Keratinocyte (primary cell): ENCODE data around the gene TFIP11. TPM values are rescaled to one million over a fixed set of nuclear protein-coding genes. Genes with fewer than 3 reads are reported as not detected.
A peak's percentile ranks its signal among the peaks of the same experiment; 100 is the strongest.

Experiments used
- DNase-seq: peaks from one replicate; pipeline ENCODE4 v3.0.0-alpha.2; 2011; ENCODE audit warnings: low read depth, missing footprints, low spot score
- FAIRE-seq: peaks from 2 replicates; lab custom pipeline; 2011; peaks lifted over from hg19 to GRCh38; lab: Jason Lieb, UNC
- H2AFZ ChIP-seq: 2 replicates; pipeline ENCODE4 v1.6.0; 2012; ENCODE audit warnings: low read length, control low read depth, inconsistent platforms; ENCODE audit not compliant: control insufficient read depth
- H3K27ac ChIP-seq: 2 replicates; pipeline ENCODE4 v1.5.1; 2011; ENCODE audit warnings: low read length; ENCODE audit not compliant: control insufficient read depth, insufficient read depth
- H3K27me3 ChIP-seq: 3 replicates; pipeline ENCODE4 v1.6.0; 2011; ENCODE audit warnings: low read length; ENCODE audit not compliant: control insufficient read depth, insufficient read depth; ENCODE audit errors: extremely low read depth
- H3K36me3 ChIP-seq, 2 experiments: 2 replicates in 1 of 2; 3 replicates in 1 of 2; pipeline ENCODE4 v1.5.1; 2011; ENCODE audit warnings: low read length in 2 of 2, mild to moderate bottlenecking in 1 of 2; ENCODE audit not compliant: control insufficient read depth in 2 of 2, insufficient read depth in 2 of 2; ENCODE audit errors: extremely low read depth in 1 of 2
- H3K4me1 ChIP-seq: 3 replicates; pipeline ENCODE4 v1.5.1; 2011; ENCODE audit warnings: low read length; ENCODE audit not compliant: control insufficient read depth, insufficient read depth; ENCODE audit errors: extremely low read depth
- H3K4me2 ChIP-seq: 3 replicates; pipeline ENCODE4 v1.6.0; 2011; ENCODE audit warnings: low read depth, low read length; ENCODE audit not compliant: control insufficient read depth, insufficient read depth; ENCODE audit errors: extremely low read depth
- H3K4me3 ChIP-seq, 3 experiments: fragments of 200-600 bp in 1 of 3; sonication (generic) in 1 of 3; 2 replicates in 2 of 3; 3 replicates in 1 of 3; pipeline ENCODE4 v1.5.1; 2011 to 2016; ENCODE audit warnings: low read length in 3 of 3, mild to moderate bottlenecking in 3 of 3, control low read depth in 2 of 3, inconsistent platforms in 1 of 3, low read depth in 1 of 3, mixed read lengths in 1 of 3, mixed run types in 1 of 3, moderate library complexity in 1 of 3; ENCODE audit not compliant: control insufficient read depth in 2 of 3, insufficient read depth in 2 of 3; ENCODE audit errors: extremely low read depth in 1 of 3
- H3K79me2 ChIP-seq: 2 replicates; pipeline ENCODE4 v1.6.0; 2012; ENCODE audit warnings: low read length; ENCODE audit not compliant: control insufficient read depth, insufficient read depth
- H3K9ac ChIP-seq: 3 replicates; pipeline ENCODE4 v1.6.0; 2011; ENCODE audit warnings: low read length; ENCODE audit not compliant: control insufficient read depth, insufficient read depth; ENCODE audit errors: extremely low read depth
- H3K9me1 ChIP-seq: 3 replicates; pipeline ENCODE4 v1.6.0; 2011; ENCODE audit warnings: low read length; ENCODE audit not compliant: control insufficient read depth, insufficient read depth; ENCODE audit errors: extremely low read depth
- H3K9me3 ChIP-seq: 2 replicates; pipeline ENCODE4 v1.5.1; 2012; ENCODE audit warnings: low read depth, low read length; ENCODE audit not compliant: control insufficient read depth
- H4K20me1 ChIP-seq: 3 replicates; pipeline ENCODE4 v1.6.0; 2011; ENCODE audit warnings: low read length; ENCODE audit not compliant: control insufficient read depth, insufficient read depth; ENCODE audit errors: extremely low read depth
- CTCF ChIP-seq, 3 experiments: IDR thresholded peaks in 1 of 3; conservative IDR thresholded peaks in 1 of 3; optimal IDR thresholded peaks in 1 of 3; 2 replicates in 2 of 3; 3 replicates in 1 of 3; pipeline versions ENCODE3 to v1.5.1; 2011; ENCODE audit warnings: low read length in 3 of 3, mild to moderate bottlenecking in 3 of 3, moderate library complexity in 2 of 3, control low read depth in 1 of 3, inconsistent platforms in 1 of 3; ENCODE audit not compliant: insufficient read depth in 2 of 3; ENCODE audit errors: extremely low read depth in 1 of 3
- EZH2 ChIP-seq: IDR thresholded peaks from one replicate; pipeline ENCODE4 v1.6.1; 2012; ENCODE audit warnings: inconsistent platforms, mild to moderate bottlenecking, low read length, moderate library complexity
- dilution Hi-C: fragments of 300-500 bp; cut with MboI; formaldehyde crosslinking; loops from one replicate; pipeline ENCODE4 v1.7.0; 2020; ENCODE audit warnings: low sequenced_read_pairs; ENCODE audit not compliant: extremely low pct_ligation_motif_present
- polyA plus RNA-seq, 5 experiments: library from polyadenylated mRNA; depleted of rRNA in 3 of 5; stranded (reverse) in 3 of 5; stranded (forward) in 1 of 5; unstranded in 1 of 5; fragments of >200 nt; gene quantifications; 1 replicate in 1 of 5; 2 replicates in 3 of 5; 3 replicates in 1 of 5; pipeline versions ENCODE4 v1.2.1 to v1.2.3, GENCODE V29; 2011 to 2012; ENCODE audit warnings: missing spikeins in 2 of 5, low read depth in 1 of 5, low replicate concordance in 1 of 5

Gene TFIP11
- polyA plus RNA-seq, 1 donor (not counting 4 experiments of a cell fraction or from before 2014, with no cell fraction given): 30.3 TPM

GRCh38 chr22:26481112-26481693 lies 31.1 kb downstream of the TFIP11 start:
- Histone ChIP-seq H3K4me3 (peak overlapping the region in 1 of 3 experiments; percentile 5), H3K9me3 (no peaks in the 10 kb centered on the region), H3K79me2 (peaks cover 36% of the 10 kb centered on the region), H3K4me2 (peak overlapping the region; percentile 86), H2AFZ (no peak overlapping the region), H3K9me1 (no peaks in the 10 kb centered on the region), H3K4me1 (peaks cover 68% of the 10 kb centered on the region), H3K9ac (no peak overlapping the region), H4K20me1 (no peaks in the 10 kb centered on the region), H3K27ac (peak overlapping the region; percentile 89), H3K27me3 (no peaks in the 10 kb centered on the region), H3K36me3 (peaks cover 3 to 23% of the 10 kb centered on the region in 2 experiments)
- peak; percentile 26 for FAIRE-seq
- TF ChIP-seq CTCF (optimal IDR thresholded peaks at IDR 0.05 in 1 of 3, IDR thresholded peaks at IDR 0.05 in 1 of 3, conservative IDR thresholded peaks at IDR 0.05 in 1 of 3; ENCODE audit: extremely low read depth in 1 of 3, insufficient read depth in 2 of 3, low read length in 3 of 3) (no peak), EZH2 (no peak)
- DNase-seq: no peak
- dilution Hi-C loops: no loop called here

- Histone ChIP-seq H3K4me2 (peak overlapping the region; percentile 86), H4K20me1 (no peaks in the 10 kb centered on the region), H3K4me1 (peaks cover 66% of the 10 kb centered on the region), H2AFZ (no peak overlapping the region), H3K9me3 (no peaks in the 10 kb centered on the region), H3K27ac (peak overlapping the region; percentile 22), H3K27me3 (no peaks in the 10 kb centered on the region), H3K9ac (no peak overlapping the region), H3K79me2 (peaks cover 32% of the 10 kb centered on the region), H3K4me3 (peak overlapping the region in 1 of 3 experiments; percentile 29), H3K9me1 (no peaks in the 10 kb centered on the region), H3K36me3 (peaks cover 3 to 23% of the 10 kb centered on the region in 2 experiments)
- dilution Hi-C loops: no loop called here
- TF ChIP-seq CTCF (optimal IDR thresholded peaks at IDR 0.05 in 1 of 3, IDR thresholded peaks at IDR 0.05 in 1 of 3, conservative IDR thresholded peaks at IDR 0.05 in 1 of 3; ENCODE audit: extremely low read depth in 1 of 3, insufficient read depth in 2 of 3, low read length in 3 of 3): no peak
- TF ChIP-seq EZH2: no peak
- DNase-seq (no peak), FAIRE-seq (no peak)
Measured at GRCh38 chr22:26480611-26480932, 31.7 kb downstream of the TFIP11 start.
